AG09309 (cell line): ENCODE measurements around the gene CFAP99.

Experiments used
- DNase-seq: peaks from one replicate; pipeline ENCODE4 v3.0.0-alpha.2; 2010; ENCODE audit warnings: low read depth
- H3K4me3 ChIP-seq: 2 replicates; pipeline ENCODE4 v1.5.1; 2011; ENCODE audit warnings: mild to moderate bottlenecking, low read depth, low read length, moderate library complexity; ENCODE audit not compliant: control insufficient read depth
- TF ChIP-seq, protein P1 (sequence below): IDR thresholded peaks from 2 replicates; pipeline ENCODE4 v1.5.1; 2011; ENCODE audit warnings: mild to moderate bottlenecking, low read depth, low read length, inconsistent platforms; ENCODE audit not compliant: insufficient read depth, control insufficient read depth; ENCODE audit errors: missing control alignments

The CFAP99 gene

DNA sequence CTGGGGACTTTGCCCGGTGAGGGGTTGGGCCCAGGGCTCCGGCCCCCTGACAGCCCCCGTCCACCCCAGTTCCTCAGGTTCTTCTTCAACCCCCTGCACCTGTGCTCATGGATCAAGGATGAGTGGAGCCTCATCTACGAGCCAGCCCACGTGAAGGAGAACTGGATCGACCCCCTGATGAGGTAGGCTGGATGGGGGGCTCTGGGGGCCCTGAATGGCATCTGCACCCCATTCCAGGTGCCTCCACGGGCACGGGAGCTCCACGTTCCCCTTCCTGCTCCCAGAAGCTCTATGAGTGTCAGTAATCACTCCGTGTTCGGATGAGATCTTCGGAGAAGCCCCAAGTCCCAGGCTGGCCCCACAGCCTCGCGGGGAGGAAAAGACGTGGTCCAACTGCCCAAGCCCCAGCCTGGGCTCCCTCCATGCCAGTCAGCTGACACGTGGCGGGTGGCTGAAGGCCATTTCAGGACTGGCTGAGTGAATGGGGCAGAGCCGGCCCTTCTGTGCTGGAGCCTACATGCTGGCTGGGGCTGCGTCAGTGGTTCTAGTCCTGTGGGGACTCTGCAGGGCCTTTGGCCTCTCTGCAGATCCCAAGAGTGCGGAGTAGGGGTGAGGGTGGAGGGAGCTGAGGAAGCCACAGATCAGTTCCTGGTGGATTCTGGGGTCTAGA lies 24.4 kb downstream of the CFAP99 start:
- no peak overlapping the region for H3K4me3 ChIP-seq
- TF ChIP-seq, protein P1, sequence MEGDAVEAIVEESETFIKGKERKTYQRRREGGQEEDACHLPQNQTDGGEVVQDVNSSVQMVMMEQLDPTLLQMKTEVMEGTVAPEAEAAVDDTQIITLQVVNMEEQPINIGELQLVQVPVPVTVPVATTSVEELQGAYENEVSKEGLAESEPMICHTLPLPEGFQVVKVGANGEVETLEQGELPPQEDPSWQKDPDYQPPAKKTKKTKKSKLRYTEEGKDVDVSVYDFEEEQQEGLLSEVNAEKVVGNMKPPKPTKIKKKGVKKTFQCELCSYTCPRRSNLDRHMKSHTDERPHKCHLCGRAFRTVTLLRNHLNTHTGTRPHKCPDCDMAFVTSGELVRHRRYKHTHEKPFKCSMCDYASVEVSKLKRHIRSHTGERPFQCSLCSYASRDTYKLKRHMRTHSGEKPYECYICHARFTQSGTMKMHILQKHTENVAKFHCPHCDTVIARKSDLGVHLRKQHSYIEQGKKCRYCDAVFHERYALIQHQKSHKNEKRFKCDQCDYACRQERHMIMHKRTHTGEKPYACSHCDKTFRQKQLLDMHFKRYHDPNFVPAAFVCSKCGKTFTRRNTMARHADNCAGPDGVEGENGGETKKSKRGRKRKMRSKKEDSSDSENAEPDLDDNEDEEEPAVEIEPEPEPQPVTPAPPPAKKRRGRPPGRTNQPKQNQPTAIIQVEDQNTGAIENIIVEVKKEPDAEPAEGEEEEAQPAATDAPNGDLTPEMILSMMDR: no peak
- no peak for DNase-seq

- H3K4me3 ChIP-seq: no peak overlapping the region
- TF ChIP-seq, protein P1: no peak
- no peak for DNase-seq
These were observed 25.4 kb downstream of the CFAP99 start for GRCh38 chr4:2443956-2444740.

- DNase-seq: no peak
- TF ChIP-seq, protein P1: no peak
These were observed 26.4 kb downstream of the CFAP99 start for GRCh38 chr4:2445130-2445529.

GRCh38 chr4:2445571-2445970 lies 26.8 kb downstream of the CFAP99 start:
- TF ChIP-seq, protein P1: no peak
- DNase-seq: no peak
- H3K4me3 ChIP-seq: no peak overlapping the region

More at GRCh38 chr4:2445130-2445529, 26.4 kb downstream of the CFAP99 start:
- no peak overlapping the region for H3K4me3 ChIP-seq

- no peak overlapping the region for H3K4me3 ChIP-seq
- TF ChIP-seq, protein P1: no peak
- DNase-seq: no peak
These were observed 28.2 kb downstream of the CFAP99 start for GRCh38 chr4:2446656-2447564.

DNA sequence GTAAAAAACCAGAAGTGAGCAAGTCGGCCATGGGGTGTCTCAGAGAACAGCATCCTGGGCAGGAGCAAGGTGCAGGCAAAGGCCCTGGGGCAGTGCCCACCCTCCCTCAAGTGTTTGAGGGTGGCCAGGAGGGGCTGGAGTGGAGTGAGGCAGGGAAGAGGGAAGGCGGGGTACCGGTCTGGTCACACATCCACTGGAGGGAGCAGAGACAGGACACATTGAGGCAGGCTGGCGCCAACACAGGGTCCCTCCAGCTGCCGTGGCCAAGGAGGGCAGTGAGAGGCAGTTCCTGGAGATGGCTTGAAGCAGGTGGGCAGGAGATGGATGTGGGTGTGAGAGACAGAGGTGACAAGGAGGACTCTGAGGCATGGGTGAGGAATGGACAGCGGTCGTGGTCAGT lies 29.8 kb downstream of the CFAP99 start:
- no peak overlapping the region for H3K4me3 ChIP-seq
- TF ChIP-seq, protein P1: no peak
- no peak for DNase-seq
